Chondrocyte (in vitro differentiated cells): ENCODE results near the gene IPO5. TPM values are rescaled to one million over a fixed set of nuclear protein-coding genes. Genes with fewer than 3 reads are reported as not detected.

Source experiments
- DNase-seq: peaks from one replicate; pipeline ENCODE4 v3.0.0; 2021; ENCODE audit warnings: mixed read lengths, low spot score
- H3K27ac Mint-ChIP-seq: one replicate; pipeline ENCODE4 v1.8.0; 2021; ENCODE audit warnings: mild to moderate bottlenecking, moderate library complexity, mixed read lengths; ENCODE audit not compliant: unreplicated experiment
- H3K27me3 Mint-ChIP-seq: 2 replicates; pipeline ENCODE4 v1.8.0; 2021; ENCODE audit warnings: low read depth, mixed read lengths
- H3K36me3 Mint-ChIP-seq: 2 replicates; pipeline ENCODE4 v1.8.0; 2021; ENCODE audit warnings: low read depth, mixed read lengths
- H3K4me1 Mint-ChIP-seq: 2 replicates; pipeline ENCODE4 v1.8.0; 2021; ENCODE audit warnings: low read depth, mild to moderate bottlenecking, mixed read lengths
- H3K4me3 Mint-ChIP-seq: one replicate; pipeline ENCODE4 v1.8.0; 2021; ENCODE audit warnings: mild to moderate bottlenecking, moderate library complexity, mixed read lengths; ENCODE audit not compliant: unreplicated experiment
- H3K9me3 Mint-ChIP-seq: 2 replicates; pipeline ENCODE4 v1.8.0; 2021; ENCODE audit warnings: low read depth, mixed read lengths
- CTCF ChIP-seq: fragments of 200-600 bp; sonication (generic); IDR thresholded peaks from 2 replicates; pipeline ENCODE4 v1.5.0; 2021; ENCODE audit warnings: antibody characterized with exemption, mild to moderate bottlenecking, moderate library complexity
- total RNA-seq: library from RNA; stranded (reverse); gene quantifications from 3 replicates; pipeline ENCODE4 v1.2.1, GENCODE V29; 2021

Gene IPO5
- total RNA-seq, 1 donor from 2014 or later = 119 TPM

- no peaks in the 10 kb centered on the region for H3K36me3 Mint-ChIP-seq
- H3K27ac Mint-ChIP-seq = no peak overlapping the region
- no peak for TF ChIP-seq CTCF
- no peak overlapping the region for H3K4me3 Mint-ChIP-seq
- H3K9me3 Mint-ChIP-seq = no peaks in the 10 kb centered on the region
- no peaks in the 10 kb centered on the region for H3K27me3 Mint-ChIP-seq
- peaks cover 14% of the 10 kb centered on the region for H3K4me1 Mint-ChIP-seq
- DNase-seq = no peak
Measured at GRCh38 chr13:97932647-97933046, 20.8 kb upstream of the IPO5 start.

- H3K4me1 Mint-ChIP-seq = peaks cover 14% of the 10 kb centered on the region
- H3K36me3 Mint-ChIP-seq = no peaks in the 10 kb centered on the region
- no peaks in the 10 kb centered on the region for H3K27me3 Mint-ChIP-seq
- no peaks in the 10 kb centered on the region for H3K9me3 Mint-ChIP-seq
- H3K27ac Mint-ChIP-seq = no peak overlapping the region
- H3K4me3 Mint-ChIP-seq = no peak overlapping the region
- no peak for DNase-seq
- TF ChIP-seq CTCF = no peak
Measured at GRCh38 chr13:97933776-97934175, 19.7 kb upstream of the IPO5 start.

- Mint-ChIP-seq H3K9me3 (no peaks in the 10 kb centered on the region), H3K36me3 (no peaks in the 10 kb centered on the region), H3K4me1 (peaks cover 14% of the 10 kb centered on the region), H3K27ac (no peak overlapping the region), H3K4me3 (no peak overlapping the region), H3K27me3 (no peaks in the 10 kb centered on the region)
- DNase-seq = no peak
- TF ChIP-seq CTCF = no peak
Measured at GRCh38 chr13:97934590-97934989, 18.9 kb upstream of the IPO5 start.

GRCh38 chr13:97935071-97935470 lies 18.4 kb upstream of the IPO5 start:
- Mint-ChIP-seq H3K4me1 (peaks cover 14% of the 10 kb centered on the region), H3K9me3 (no peaks in the 10 kb centered on the region), H3K27ac (no peak overlapping the region)

GRCh38 chr13:97936036-97936435 lies 17.4 kb upstream of the IPO5 start:
- H3K27me3 Mint-ChIP-seq = no peaks in the 10 kb centered on the region
- H3K9me3 Mint-ChIP-seq = no peaks in the 10 kb centered on the region

More at GRCh38 chr13:97935071-97935470, 18.4 kb upstream of the IPO5 start:
- TF ChIP-seq CTCF = no peak
- no peak for DNase-seq
- no peaks in the 10 kb centered on the region for H3K27me3 Mint-ChIP-seq
- no peaks in the 10 kb centered on the region for H3K36me3 Mint-ChIP-seq
- no peak overlapping the region for H3K4me3 Mint-ChIP-seq

More at GRCh38 chr13:97936036-97936435, 17.4 kb upstream of the IPO5 start:
- TF ChIP-seq CTCF = no peak
- Mint-ChIP-seq H3K36me3 (no peaks in the 10 kb centered on the region), H3K4me3 (no peak overlapping the region), H3K27ac (no peak overlapping the region), H3K4me1 (peaks cover 14% of the 10 kb centered on the region)
- DNase-seq = no peak
